Esophagus muscularis mucosa (tissue), 4 donors: ENCODE results near the gene PPP2R3A.

Experiments
- EP300 ChIP-seq: sonication (generic); formaldehyde crosslinking; IDR thresholded peaks from one replicate; pipeline ENCODE4 v1.6.1; 2017; ENCODE audit warnings: antibody characterized with exemption
- POLR2A ChIP-seq: fragments of 450-650 bp; IDR thresholded peaks from one replicate; pipeline ENCODE4 v1.6.1; 2017; ENCODE audit warnings: antibody characterized with exemption, moderate library complexity, mild to moderate bottlenecking, low read depth
- POLR2AphosphoS5 ChIP-seq, 2 donors: sonication (generic); formaldehyde crosslinking; IDR thresholded peaks; one replicate each; pipeline ENCODE4 v1.6.1; 2017; ENCODE audit warnings: antibody characterized with exemption in 2 of 2
- TF ChIP-seq, protein P1 (sequence below), 3 experiments: fragments of 200-600 bp in 2 of 3; fragments of 450-650 bp in 1 of 3; sonication (generic) in 2 of 3; IDR thresholded peaks; one replicate each; pipeline ENCODE4 v1.5.1; 2017 to 2019; ENCODE audit warnings: antibody characterized with exemption in 3 of 3, mild to moderate bottlenecking in 2 of 3, moderate library complexity in 1 of 3

DNA sequence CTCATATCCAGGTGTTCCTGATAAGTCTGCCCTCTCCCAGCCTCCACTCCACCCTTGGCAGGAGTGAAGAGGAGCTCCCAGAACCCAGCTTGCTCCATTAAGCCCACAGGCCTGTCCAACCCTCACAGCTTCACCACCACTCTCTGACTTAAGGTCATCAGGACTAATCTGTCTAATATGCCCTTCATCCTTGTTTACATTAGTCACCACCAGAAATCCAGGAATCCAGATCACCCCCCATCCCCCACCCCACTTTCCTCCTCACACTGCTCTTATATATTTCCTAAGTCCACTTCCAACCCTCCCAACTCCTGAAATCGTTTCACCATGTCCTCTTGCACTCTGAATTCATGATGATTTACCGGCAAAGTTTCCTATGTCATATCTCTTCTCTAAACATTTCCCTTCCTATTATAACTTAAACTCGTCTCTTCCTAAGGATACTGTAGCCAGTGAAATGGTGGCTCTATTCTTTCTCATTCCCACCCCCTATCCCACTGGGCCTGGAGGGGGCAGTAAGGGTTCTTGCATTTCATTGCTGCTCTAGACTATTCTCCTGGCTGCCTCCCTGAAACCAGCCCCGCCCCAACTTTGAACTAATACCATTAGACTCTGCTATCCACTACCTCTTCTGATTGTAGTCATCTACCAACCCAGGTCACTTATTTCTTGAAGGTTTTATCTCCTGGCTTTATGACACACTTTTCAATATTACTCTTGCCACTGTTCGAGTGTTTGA is 43.4 kb downstream of the PPP2R3A start:
- TF ChIP-seq, protein P1, sequence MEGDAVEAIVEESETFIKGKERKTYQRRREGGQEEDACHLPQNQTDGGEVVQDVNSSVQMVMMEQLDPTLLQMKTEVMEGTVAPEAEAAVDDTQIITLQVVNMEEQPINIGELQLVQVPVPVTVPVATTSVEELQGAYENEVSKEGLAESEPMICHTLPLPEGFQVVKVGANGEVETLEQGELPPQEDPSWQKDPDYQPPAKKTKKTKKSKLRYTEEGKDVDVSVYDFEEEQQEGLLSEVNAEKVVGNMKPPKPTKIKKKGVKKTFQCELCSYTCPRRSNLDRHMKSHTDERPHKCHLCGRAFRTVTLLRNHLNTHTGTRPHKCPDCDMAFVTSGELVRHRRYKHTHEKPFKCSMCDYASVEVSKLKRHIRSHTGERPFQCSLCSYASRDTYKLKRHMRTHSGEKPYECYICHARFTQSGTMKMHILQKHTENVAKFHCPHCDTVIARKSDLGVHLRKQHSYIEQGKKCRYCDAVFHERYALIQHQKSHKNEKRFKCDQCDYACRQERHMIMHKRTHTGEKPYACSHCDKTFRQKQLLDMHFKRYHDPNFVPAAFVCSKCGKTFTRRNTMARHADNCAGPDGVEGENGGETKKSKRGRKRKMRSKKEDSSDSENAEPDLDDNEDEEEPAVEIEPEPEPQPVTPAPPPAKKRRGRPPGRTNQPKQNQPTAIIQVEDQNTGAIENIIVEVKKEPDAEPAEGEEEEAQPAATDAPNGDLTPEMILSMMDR (IDR thresholded peaks at IDR 0.05) = no peak
- TF ChIP-seq POLR2A = no peak
- no peak for TF ChIP-seq EP300
- no peak for TF ChIP-seq POLR2AphosphoS5 (IDR thresholded peaks at IDR 0.05)
